COLO829 (cell line): ENCODE data around the gene VAMP8.

Experiments used
- DNase-seq: peaks from one replicate; pipeline ENCODE4 v3.0.0; 2012; ENCODE audit warnings: low spot score

The VAMP8 gene

DNA sequence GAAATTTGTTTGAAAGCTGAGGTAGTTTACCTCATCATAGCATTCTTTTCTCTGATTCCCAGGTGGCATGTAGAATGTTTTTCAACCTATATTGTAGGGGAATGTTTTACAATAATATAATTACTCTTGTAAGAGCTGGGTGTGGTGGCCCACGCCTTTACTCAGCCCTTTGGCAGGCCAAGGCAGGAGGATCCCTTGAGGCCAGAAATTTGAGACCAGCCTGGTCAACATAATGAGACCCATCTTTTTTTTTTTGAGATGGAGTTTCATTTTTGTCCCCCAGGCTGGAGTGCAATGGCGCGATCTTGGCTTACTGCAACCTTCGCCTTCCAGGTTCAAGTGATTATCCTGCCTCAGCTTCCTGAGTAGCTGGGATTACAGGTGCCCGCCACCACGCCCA is 42.2 kb downstream of the VAMP8 start:
- DNase-seq: no peak

DNA sequence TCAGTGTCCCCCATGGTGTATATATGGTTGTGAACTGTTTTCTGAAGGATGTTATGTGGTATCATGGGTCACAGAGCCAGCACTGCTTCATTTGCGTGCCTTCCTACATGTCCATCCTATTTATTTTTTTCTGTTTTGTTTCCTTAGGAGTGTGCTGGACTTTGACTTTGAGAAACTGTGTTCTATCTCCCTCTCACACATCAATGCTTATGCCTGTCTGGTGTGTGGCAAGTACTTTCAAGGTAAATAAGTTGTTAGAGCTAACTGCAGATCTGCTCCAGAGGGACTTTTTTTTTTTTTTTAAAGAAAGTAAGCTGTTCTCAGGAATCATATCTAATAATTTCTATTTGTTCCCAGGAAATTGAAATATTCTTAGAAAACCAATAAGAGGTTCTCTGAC is 44.0 kb downstream of the VAMP8 start:
- DNase-seq: no peak

DNA sequence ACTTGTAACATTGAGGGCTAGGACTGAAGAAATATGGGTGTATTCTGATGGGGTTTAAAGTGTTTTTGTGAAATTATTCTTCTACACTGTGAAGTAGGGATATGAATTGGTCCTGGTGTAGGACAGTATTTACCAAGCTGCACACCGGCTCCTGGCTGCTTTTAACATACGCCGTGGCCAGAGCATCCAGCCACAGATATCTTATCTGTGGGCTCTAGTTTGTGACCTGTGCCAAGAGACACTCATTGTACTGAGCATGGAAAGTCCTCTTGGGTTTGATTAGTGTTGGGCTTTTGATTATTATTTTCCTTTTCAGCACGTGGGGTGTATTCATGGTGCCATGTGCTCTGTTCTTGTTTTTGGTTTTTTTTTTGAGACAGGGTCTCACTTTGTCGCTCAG is 46.6 kb downstream of the VAMP8 start:
- no peak for DNase-seq

DNA sequence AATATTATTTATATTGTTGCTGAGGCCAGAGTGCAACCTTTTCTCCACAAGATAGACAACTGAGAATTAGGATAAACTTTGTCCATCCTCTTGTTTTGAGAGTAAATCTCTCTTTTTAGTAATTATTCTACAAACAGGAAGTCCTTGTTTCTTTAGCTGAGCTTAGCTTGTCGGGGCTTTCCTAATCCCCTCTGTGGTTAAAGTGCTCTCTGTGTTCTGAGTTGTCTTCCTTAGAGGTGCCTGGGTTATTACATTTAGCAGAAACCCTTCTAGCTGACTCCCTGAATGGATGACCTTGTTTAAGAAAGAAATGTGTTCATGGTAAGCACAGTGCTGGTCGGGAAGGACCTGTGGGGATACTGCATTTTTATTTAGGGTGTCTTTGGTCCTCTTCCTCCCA is 51.3 kb downstream of the VAMP8 start:
- DNase-seq: no peak

DNA sequence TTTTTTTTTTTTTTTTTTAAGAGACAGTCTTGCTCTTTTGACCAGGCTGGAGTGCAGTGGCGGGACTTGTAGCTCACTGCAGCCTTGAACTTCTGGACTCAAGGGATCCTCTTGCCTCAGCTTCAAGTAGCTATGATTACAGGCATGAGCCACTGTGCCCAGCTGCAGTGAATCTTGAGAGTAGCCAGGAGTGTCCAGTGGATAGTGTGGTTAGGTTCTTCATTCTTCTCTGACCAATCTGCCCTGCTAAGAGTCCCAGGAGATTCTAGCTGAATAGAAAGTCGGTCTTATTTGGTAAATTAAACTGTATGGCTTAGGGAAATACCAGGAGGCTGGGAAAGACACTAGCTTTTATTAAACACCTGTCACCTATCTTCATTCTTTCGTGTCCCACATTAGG is 53.9 kb downstream of the VAMP8 start:
- DNase-seq: no peak
